GM12864 (cell line): ENCODE data around the gene CA5A.
"Not testable (repeated sequence)": the region's sequence is repeated elsewhere in the genome, so short reads cannot be mapped to it uniquely, and the experiment has no call there.

ENCODE experiments used
- DNase-seq: peaks from one replicate; pipeline ENCODE4 v3.0.0-alpha.2; 2011; ENCODE audit warnings: low read depth
- H3K4me3 ChIP-seq: 2 replicates; pipeline ENCODE4 v1.5.1; 2011; ENCODE audit warnings: mild to moderate bottlenecking, low read depth, low read length, control low read depth
- TF ChIP-seq, protein P1 (sequence below): IDR thresholded peaks from 2 replicates; pipeline ENCODE4 v1.5.1; 2011; ENCODE audit warnings: low read depth, mild to moderate bottlenecking, moderate library complexity, low read length, control low read depth, inconsistent platforms; ENCODE audit errors: missing control alignments

The CA5A gene

DNA sequence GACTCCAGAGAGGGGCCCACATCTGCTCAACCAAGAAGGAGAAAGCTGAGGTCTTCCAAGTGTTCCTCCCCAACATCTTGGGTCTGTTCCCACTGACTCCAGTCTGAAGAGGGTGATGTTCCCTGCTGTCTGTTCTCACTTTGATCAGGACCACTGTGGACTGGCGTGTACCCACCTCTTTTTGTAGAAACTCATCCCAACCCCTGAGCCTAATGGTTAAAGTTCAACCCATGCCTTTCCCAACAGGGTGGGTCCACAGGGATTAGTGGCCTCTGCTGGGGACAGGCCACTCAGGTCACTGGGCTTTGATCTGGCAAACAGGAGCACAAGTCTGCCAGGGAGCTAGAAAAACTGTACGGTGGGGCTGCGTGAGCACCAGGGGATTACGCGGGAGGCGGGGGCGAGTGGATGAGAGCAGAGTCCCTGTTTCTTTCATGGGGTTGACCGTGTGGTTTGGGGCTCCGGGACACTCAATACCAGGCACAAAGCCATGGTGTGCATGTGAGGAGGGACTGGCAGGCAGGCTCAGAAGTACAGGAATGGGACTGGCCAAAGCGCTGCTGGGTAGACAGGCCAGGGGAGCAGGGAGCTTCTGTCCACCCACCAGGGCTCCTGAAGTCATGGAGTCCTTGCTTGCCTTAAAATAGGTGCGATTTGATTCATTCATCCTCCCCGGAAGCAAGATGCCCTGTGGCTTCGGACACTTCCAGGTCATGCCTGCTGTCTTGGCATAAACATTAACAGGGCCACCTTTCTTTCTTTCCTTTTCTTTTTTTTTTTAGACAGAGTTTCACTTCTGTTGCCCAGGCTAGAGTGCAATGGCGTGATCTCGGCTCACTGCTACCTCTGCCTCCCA is at the start of gene CA5A:
Gene CA5A (minus strand): TSS at position 155 of the 856 bp plus-strand sequence. CDS start 79 bp downstream, at position 76.
- no peak for DNase-seq
- TF ChIP-seq, protein P1, sequence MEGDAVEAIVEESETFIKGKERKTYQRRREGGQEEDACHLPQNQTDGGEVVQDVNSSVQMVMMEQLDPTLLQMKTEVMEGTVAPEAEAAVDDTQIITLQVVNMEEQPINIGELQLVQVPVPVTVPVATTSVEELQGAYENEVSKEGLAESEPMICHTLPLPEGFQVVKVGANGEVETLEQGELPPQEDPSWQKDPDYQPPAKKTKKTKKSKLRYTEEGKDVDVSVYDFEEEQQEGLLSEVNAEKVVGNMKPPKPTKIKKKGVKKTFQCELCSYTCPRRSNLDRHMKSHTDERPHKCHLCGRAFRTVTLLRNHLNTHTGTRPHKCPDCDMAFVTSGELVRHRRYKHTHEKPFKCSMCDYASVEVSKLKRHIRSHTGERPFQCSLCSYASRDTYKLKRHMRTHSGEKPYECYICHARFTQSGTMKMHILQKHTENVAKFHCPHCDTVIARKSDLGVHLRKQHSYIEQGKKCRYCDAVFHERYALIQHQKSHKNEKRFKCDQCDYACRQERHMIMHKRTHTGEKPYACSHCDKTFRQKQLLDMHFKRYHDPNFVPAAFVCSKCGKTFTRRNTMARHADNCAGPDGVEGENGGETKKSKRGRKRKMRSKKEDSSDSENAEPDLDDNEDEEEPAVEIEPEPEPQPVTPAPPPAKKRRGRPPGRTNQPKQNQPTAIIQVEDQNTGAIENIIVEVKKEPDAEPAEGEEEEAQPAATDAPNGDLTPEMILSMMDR = no peak
- H3K4me3 ChIP-seq = no peak within 1 kb of the TSS

DNA sequence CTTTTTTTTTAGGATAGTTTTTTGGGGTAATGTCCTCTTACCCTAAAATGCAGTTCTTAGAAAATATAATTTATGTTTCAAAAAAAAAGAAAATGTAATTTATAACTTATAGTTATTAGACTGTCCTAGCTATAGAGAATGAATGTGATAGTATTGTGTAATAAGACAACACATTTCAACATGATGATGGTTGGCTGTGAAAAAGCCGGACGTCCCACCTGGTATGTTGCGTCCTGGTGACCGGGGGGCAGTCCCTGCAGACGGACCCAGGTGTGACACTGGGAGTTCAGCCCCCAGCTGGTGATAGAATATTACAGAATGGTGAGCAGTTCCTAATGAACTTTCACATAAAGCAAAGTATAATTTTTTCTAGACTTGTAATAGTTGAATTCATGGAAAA is 49.2 kb upstream of the CA5A start:
- not testable (repeated sequence) for DNase-seq, H3K4me3 ChIP-seq

DNA sequence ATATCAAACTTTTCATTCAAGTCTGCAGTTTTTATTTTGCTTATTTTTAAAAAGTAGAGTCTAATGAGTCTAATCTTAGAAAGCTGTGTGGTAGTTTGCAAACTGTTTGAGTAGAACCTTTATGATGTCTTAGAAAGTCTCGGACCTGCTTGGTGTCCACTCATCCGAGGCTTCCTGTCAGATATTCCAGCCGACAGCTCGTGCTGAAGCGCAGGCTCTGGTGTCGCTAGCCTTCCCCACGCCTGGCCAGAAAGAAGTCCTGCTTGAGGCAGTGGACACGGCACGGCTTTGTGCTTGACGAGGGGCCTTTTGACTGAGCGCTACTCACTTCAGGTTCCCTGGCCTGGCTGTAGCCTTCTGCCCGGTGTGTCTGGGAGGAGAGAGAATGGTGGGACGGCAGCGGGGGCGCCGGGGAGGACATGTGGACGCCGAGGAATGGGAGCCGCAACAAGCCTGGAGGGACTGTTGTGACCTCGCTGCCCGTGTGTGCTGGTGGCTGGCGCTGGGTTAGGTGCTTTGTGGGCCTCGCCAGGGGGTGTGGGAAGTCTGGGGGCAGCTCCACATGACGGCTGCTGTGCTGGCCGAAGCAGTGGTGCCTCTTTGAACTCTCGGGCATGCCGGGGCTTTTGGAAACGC is 48.4 kb upstream of the CA5A start:
- DNase-seq = no peak
- TF ChIP-seq, protein P1 = no peak
- H3K4me3 ChIP-seq = no peak overlapping the region

DNA sequence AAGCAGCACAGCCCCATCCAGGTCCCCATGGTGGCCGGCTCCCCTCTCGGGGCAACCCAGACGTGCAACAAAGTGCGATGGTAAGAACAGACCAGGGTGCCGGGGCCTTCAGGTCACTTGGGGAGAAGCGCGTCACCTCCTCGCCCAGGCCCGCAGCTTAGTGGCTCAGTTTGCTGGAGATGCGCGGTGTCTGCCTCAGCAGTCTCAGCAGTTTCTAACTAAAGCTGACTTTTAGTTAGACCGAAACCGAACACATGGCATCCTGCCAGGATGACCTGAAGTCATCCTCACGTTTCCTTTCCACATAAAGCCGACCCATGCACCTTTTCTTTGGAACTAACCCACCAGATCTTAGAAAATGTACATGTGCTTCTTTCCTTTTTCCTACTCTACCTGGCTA is 47.9 kb upstream of the CA5A start:
- not testable (repeated sequence) for H3K4me3 ChIP-seq, DNase-seq

DNA sequence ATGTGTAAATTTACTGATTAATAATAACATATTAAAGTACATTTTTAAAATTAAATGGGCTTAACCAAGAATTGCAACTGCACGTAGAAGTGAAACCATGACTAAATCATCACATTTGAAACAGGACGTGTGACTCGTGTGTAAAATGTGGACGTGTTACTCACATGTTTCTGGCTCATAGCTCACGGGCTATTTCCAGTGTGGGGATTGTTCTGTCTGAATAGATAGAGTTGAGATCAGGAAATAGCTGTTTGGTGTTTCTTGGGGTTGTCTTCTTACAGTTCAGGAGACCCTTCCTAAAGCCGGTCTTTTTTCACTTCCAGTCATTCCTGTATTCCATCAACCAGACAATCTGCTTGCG is 47.4 kb upstream of the CA5A start:
- H3K4me3 ChIP-seq, DNase-seq: not testable (repeated sequence)

DNA sequence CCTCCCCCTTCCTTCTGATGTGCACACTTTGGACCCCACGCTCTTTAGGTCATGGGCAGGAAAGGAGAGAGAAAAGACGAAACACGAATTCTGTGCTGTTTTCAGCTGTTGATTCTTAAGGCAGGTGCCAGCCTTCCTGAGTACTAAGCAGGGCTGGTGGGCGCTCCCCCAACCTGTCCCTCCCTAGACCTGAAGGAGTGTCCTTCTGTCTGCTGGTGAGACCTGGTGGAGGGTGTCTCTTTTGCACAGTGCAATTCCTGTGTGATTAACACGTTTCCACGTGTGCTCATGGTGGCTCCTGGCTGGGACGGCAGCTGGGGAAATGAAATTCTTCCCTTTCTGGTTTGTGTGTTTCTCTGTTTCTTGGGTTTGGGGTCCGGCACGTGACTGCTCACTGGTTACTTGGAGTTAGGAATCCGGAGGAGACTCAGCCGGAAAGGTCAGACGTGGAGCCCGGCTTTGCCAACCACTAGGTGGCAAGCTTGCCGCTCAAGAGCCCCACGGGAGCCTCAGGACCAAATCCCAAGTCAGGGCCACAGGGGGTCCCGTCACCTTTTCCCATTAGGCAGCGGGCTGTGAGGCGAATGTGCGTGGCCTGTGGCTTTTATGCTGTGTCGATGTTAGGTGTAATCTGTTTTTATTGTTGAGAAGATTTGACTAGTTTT is 46.9 kb upstream of the CA5A start:
- TF ChIP-seq, protein P1 = peak; percentile 23
- not testable (repeated sequence) for DNase-seq, H3K4me3 ChIP-seq

DNA sequence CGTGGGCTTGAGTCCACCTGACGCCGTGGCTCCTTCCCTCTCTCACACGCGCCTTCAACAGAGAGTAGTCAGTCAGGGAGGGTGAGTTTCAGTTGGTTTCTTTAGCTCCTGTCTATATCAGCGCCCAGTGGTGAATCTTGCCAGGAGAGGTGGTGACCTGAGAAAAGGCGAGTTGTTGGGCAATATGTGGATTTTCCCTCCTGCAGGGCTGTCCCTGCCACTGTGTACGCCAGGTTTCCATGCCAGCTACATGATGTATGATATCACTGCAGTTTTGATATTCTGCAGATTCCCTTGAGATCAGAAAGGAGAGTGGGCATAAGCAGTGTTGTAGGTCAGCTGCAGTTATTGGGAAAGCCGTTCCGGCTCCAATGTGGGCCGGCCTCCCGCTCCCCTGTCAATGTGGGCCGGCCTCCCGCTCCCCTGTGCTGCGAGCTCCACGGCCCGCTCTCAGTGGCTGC is 46.3 kb upstream of the CA5A start:
- no peak for DNase-seq
- no peak overlapping the region for H3K4me3 ChIP-seq
- TF ChIP-seq, protein P1 = no peak

DNA sequence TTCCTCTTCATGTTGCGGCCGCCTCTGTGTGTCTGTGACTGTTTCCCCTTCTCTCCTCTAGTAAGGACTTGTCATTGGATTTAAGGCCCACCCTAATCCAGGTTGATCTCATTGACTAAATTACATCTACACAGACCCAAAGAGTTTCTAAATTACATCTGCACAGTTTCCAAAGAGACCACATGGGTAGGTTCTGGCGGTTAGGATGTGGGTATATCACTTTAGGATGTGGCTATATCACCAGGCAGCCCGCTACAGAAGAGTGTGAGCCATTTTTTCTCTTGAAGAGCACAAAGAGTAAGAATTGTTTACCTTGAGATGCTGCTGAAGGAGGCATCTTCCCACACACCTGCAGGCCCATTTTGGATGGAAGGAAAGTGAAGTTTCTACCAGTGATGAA is 45.0 kb upstream of the CA5A start:
- not testable (repeated sequence) for H3K4me3 ChIP-seq, DNase-seq

DNA sequence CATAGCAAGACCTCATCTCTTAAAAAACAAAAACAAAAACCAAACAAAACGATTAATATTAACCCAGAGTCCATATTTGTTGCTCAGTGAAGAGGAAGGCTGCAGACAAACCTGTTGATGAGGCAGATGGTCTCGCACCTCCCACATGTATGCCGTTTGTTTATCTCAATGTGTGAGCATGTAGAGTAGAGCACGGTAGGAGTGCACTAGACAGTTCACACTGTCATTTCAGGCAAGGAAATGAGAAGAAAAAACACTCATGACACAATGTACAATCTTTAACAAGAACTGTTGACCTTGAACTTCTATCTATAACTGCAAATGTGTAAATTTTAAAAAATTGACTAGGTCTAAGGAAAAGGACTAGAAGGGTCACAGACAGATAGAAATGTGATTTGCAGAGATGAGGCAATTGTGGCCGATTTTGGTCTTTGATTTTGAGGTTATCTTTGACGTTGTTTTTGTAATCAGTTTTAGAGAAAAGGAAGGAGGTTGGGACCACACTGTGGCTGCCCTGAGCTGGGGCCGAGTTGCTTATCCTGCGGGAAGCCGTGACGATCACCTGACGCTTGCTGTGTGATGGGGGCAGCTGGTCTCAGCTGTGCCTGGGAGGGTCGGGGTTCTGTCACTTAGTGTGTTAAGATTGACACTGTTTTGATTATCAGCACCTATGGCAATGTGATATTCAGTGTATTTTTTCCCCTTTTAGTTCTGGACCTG is 43.7 kb upstream of the CA5A start:
- not testable (repeated sequence) for H3K4me3 ChIP-seq, DNase-seq
